GM18520 (cell line): ENCODE results near the gene CCDC87.
A peak's percentile ranks its signal among the peaks of the same experiment; 100 is the strongest.
"Not testable (repeated sequence)": the region's sequence is repeated elsewhere in the genome, so short reads cannot be mapped to it uniquely, and the experiment has no call there.

Experiments used
- ATAC-seq: cut with Tn5 transposase; IDR thresholded peaks from one replicate; pipeline ENCODE4 v1.9.1; 2021; ENCODE audit not compliant: unreplicated experiment

The CCDC87 gene, protein sequence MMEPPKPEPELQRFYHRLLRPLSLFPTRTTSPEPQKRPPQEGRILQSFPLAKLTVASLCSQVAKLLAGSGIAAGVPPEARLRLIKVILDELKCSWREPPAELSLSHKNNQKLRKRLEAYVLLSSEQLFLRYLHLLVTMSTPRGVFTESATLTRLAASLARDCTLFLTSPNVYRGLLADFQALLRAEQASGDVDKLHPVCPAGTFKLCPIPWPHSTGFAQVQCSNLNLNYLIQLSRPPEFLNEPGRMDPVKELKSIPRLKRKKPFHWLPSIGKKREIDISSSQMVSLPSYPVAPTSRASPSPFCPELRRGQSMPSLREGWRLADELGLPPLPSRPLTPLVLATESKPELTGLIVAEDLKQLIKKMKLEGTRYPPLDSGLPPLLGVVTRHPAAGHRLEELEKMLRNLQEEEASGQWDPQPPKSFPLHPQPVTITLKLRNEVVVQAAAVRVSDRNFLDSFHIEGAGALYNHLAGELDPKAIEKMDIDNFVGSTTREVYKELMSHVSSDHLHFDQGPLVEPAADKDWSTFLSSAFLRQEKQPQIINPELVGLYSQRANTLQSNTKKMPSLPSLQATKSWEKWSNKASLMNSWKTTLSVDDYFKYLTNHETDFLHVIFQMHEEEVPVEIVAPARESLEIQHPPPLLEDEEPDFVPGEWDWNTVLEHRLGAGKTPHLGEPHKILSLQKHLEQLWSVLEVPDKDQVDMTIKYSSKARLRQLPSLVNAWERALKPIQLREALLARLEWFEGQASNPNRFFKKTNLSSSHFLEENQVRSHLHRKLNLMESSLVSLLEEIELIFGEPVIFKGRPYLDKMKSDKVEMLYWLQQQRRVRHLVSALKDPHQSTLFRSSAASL

DNA sequence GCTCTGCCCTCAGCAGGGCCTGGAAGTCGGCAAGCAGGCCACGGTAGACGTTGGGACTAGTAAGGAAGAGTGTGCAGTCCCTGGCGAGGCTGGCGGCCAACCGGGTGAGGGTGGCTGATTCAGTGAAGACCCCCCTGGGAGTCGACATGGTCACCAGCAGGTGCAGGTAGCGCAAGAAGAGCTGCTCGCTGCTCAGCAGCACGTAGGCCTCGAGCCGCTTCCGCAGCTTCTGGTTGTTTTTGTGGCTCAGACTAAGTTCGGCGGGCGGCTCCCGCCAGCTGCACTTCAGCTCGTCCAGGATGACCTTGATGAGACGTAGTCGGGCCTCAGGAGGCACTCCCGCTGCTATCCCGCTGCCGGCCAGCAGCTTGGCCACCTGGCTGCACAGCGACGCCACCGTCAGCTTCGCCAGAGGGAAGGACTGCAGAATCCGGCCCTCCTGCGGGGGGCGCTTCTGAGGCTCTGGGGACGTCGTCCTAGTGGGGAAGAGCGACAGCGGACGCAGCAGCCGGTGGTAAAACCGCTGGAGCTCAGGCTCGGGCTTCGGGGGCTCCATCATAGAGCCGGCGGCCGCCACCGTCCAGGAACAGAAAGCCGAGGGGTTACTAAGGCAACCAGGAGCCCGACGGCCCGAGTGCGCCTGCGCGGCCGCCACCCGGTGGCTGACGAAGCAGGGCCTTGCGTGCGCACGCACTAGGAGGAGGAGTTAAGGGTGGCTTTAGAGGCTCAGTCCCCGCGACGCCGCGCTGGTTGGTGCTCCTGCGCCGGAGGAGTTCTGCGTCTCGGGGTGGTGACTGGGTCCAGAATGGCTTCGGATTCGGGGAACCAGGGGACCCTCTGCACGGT is at the start of gene CCDC87, which contains the start of gene CCS:
Gene CCDC87 (minus strand): TSS at position 607 of the 846 bp plus-strand sequence. CDS start 48 bp downstream, at position 559.
Gene CCS (plus strand): TSS at position 729 of the 846 bp plus-strand sequence. CDS start 77 bp downstream, at position 806.
- ATAC-seq, result peak; percentile 92

DNA sequence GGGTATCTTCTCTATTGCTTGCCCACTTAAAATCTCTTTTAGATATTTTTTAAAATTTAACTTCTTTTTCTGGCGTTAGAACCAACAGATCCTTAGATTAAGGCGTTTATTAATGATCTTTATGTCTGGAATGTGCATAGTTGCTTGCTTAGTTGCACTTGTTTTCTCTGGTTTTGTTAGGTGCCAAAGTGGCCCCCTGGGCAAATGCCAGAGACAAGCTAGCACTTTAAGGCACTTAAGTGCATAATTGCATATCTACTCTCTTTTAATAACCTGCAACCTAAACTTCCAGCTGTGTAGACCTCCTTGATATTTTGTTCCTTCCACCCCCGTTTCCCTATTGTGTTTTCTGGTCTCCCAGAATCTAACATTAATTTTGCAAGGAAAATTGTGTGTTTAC is 49.0 kb upstream of the CCDC87 start:
- no peak for ATAC-seq

DNA sequence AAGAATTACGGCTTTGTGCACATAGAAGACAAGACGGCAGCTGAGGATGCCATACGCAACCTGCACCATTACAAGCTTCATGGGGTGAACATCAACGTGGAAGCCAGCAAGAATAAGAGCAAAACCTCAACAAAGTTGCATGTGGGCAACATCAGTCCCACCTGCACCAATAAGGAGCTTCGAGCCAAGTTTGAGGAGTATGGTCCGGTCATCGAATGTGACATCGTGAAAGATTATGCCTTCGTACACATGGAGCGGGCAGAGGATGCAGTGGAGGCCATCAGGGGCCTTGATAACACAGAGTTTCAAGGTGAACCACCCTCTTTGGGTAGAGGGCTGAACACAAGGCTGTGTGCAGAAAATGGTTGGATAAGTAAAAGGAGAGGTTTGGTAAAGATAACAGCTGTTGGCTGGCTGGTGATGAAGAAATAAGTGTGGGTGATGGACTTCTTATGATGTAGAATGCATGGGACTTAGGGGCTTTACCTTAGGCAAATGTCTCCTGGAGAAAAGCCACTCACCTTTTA is 47.0 kb upstream of the CCDC87 start:
- not testable (repeated sequence) for ATAC-seq

DNA sequence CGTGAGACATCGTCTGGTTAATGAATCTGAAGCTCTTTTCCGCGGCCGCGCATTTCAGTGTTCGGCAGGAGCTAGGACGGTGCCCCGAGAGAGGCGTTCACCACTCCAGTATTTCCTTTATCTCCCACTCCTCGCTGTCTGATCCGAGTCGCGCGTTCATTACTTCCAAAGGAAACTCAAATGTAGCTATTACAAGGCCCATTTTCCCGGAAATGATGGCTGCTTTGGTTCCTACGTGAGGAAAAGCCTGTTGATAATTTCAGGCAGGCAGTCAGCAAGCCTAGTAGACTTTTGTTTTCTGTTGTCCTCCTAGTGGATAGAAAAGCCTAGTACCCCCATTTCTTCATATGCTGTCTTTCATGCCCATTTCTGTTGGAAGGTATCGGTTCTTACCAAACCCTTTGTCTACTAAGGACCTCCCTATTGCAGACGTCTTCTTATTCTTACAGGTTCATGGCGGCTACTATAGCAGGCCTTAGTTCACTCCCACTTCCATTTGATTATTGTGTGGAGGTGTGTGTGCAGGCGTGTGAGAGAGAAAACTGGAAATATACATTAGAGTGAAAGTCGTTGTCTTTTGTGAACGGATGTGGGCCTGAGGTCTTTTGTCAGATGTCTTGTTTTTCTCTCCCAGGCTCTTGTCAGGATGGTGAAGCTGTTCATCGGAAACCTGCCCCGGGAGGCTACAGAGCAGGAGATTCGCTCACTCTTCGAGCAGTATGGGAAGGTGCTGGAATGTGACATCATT is 46.4 kb upstream of the CCDC87 start:
- ATAC-seq, result no peak

DNA sequence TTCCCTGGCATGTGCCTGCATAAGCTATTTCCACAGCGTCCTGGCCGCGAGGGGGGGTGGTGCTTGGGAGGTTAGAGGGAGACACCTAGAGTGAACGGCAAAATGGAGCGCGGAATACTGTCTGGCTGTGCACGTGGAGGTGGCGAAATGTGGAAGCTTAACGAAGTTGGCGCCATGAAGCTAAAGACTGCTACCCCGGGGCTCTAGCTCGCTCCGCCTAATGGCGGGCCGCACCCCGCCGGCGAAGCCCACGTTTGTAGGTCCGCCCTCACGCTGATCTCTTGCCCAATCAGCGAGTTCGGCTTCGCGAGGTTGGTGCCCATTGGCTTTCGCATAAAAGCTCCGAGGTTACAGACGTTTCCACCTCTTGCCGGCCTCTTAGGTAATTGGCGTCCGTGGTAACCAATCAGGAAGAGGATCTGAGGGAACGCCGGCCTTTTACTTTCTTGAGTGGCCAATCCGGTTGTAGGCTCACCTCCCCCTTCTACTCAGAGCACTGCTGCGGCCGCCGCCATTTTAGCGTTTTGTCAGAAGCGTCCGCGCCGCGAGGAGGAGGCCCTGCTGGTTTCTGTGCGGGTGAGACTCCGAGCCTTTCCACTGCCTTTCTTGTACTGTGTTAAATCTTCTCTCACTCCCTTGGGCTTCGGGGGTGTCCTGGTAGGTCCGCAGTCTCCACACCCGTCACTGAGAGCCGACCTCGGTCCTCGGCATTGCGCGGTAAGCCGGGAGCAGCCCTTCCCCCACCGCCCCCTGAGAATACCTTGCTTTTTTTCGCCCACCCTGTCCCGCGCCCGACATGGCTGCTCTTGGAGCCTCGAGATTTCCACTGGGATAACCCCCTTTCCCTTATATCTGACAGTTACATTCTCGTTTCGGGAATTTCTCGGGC is 45.6 kb upstream of the CCDC87 start, which contains the start of gene RBM4:
Gene RBM4 (plus strand): TSS at position 527 of the 889 bp plus-strand sequence. CDS start 1,009 bp downstream, outside the sequence.
- ATAC-seq, result peak; percentile 97

DNA sequence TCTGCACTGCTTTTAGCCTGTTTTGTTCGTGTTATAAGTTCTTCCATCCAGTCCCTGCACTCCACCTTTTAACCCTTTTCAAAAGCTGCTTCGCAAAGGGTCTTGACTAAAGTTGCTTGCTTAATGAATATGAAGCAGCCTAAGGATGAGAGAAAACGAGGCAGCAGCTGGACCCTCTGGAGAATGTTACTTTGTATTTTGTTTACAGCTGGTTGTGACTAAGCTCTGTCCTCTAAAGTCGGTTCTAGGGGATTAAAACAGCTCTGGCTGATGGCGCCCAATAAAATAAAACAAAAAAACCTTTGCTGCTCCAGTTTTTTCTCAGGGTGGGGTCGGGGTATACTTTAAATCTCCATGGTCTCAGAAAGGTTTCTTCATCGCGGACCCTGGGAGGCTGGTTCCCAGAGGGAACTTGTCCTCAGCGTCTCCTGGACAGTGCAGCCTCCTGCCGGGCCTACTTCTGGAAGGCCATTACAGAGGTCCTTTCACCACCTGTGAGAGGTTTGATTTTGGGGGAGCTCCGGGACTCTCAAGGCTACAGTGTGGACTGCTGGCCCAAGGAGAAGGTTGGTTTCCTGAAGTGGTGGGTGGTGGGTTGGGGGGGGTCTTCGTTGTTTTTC is 44.8 kb upstream of the CCDC87 start:
- ATAC-seq, result no peak

DNA sequence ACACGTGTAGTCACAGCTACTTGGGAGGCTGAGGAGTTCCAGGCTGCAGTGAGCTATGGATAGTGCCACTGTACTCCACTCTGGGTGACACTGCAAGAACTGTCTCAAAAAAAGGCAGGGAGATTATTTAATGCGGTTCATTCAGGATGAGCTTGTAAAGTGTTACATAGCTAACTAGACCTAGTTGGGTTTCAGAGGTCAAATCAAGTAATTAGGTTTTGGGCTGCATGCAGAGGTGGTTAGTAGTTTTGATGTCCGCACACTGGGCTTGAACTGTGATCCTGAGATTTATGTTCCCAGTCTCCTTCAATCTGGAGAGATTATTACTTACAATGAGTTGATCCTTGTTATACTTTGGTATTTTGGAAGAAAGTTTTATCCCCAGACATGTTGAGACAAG is 43.5 kb upstream of the CCDC87 start:
- ATAC-seq, result no peak

DNA sequence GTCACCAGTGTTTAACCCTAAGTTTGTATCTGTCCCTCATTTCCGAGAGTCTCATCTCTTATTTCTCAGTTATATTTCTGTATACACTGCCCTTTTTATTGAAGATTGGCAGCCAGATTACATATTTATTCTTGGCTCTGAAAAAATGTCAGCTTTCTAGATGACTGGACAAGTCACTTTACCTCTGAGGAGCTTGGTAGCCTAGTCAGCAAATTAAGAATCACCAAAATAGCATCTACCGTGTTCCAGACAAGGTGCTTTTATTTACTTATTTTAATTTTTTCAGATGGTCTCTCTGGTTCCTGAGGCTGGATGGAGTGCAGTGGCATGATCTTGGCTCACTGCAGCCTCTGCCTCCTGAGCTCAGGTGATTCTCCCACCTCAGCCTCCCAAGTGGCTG is 40.1 kb upstream of the CCDC87 start:
- no peak for ATAC-seq

DNA sequence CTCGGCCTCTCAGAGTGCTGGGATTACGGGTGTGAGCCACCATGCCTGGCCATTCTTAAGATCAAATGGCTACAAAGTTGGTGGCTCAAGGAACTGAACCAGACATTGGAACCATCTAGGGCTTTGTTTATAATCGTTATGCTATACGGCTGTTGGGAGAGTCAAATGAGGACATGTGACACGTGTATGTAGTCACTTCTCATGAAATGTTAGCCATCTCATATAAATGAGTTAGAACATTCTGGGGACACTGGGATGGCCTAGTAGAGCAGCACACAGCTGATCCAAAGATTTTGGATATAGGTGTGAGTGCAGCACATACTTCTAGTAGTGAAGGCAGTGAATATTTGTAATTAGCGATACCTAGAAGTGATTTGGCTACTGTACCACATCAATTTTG is 39.0 kb upstream of the CCDC87 start:
- ATAC-seq, result no peak

DNA sequence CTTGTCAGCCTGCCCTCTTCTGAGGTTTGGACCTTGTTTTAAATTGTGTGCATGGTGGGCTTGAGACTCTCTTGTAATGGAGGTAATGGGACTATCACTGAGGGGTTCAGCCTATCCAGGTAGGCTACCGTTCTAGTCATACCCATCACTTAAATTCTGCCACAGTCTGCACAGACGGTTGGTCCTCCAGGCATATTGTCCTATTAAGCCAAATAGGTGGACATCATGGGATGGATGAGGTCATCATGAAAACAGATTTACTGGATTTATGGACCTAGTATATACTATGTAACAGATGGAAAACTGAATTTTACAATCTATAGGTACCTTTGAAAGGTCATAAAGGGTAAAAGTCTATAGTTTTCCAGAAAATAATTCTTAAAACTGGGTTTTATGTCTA is 36.5 kb upstream of the CCDC87 start:
- ATAC-seq, result no peak

DNA sequence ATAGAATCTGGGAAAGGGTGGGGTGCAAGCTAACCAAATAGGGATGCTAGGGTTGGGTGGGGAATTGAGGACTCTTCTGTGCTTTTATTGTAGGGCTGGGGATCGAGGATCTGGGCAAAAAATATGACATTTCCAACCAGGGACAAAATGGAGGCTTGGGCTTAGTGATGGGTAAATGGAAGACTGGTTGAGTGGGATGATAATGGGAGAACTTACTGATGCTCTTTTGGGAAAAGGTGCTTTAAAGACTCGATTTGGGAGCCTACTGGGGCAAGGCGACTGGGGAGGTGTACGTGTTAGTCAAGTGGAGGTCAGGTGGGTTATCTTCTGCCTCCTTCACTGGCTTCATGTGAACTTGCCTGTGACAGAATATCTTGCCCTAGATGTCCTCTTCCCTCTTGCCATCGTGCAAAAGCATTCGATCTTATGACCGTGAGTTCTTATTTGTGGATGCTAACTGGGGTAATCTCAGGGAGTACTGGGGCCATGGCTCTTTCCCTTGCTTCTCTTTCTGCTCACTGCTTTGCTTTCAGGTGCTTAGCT is 35.3 kb upstream of the CCDC87 start:
- ATAC-seq, result no peak

DNA sequence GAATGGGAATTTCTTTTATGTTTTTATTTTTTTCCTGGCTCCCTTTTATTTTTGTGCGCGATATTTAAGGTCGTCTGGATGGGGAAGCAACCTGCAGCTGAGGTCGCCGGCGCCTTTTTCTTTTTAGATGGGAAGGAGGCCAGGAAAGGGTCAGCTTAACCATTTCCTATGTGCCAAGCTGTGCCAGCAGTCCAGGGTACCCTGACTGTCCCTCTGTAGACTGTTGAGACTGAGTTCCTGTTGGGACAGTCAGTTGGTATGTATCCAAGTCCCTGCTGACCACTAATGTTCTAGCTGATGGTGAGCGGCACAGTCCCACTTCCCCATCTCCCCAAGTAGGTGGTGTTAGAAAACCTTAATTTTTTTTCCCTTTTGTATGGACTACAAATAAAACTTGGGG is 34.1 kb upstream of the CCDC87 start:
- no peak for ATAC-seq

DNA sequence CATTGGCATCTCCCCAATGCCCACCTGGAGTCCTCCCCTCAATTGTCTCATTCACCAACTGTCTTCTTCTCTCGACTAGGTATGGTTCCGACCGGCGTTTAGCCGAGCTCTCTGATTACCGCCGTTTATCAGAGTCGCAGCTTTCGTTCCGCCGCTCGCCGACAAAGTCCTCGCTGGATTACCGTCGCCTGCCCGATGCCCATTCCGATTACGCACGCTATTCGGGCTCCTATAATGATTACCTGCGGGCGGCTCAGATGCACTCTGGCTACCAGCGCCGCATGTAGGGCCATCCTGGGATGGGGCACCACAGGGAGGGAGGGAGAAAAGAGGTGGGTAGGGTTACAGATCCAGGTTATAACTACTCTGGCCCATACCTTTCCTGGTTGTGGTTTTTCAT is 33.5 kb upstream of the CCDC87 start:
- no peak for ATAC-seq

DNA sequence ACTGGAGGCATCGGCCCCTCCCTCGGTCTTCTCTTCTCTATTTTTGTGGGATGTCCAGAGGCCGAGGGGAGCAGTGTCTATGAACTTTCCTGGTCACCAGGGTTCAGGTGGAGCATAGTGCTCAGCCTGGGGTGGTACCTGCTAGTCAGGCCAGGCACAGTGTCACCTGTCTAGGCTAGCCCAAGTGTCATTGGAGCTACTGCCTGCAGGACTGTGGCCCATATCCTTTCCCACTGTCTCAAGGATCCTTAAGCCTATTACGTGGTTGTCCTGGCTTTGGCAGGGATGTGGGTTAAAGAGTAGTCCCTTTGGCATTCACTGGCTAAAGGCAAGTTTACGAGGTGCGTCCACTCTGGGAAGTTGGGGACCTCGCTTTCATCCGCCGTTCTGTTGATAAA is 32.9 kb upstream of the CCDC87 start:
- no peak for ATAC-seq

DNA sequence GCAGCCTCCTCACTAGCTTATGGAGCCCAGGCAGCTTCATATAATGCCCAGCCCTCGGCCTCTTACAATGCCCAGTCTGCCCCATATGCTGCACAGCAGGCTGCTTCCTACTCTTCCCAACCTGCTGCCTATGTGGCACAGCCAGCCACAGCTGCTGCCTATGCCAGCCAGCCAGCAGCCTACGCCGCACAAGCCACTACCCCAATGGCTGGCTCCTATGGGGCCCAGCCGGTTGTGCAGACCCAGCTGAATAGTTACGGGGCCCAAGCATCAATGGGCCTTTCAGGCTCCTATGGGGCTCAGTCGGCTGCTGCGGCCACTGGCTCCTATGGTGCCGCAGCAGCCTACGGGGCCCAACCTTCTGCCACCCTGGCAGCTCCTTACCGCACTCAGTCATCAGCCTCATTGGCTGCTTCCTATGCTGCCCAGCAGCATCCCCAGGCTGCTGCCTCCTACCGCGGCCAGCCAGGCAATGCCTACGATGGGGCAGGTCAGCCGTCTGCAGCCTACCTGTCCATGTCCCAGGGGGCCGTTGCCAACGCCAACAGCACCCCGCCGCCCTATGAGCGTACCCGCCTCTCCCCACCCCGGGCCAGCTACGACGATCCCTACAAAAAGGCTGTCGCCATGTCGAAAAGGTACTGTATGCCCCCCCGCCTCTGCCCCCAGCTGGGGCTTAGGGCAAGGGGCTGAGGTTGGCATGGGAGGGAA is 32.3 kb upstream of the CCDC87 start:
- ATAC-seq, result no peak

DNA sequence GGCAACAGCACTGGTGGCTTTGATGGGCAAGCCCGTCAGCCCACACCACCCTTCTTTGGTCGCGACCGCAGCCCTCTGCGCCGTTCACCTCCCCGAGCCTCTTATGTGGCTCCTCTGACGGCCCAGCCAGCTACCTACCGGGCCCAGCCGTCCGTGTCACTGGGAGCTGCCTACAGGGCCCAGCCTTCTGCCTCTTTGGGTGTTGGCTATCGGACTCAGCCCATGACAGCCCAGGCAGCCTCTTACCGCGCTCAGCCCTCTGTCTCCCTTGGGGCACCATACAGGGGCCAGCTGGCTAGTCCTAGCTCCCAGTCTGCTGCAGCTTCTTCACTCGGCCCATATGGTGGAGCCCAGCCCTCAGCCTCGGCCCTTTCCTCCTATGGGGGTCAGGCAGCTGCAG is 31.6 kb upstream of the CCDC87 start:
- no peak for ATAC-seq

DNA sequence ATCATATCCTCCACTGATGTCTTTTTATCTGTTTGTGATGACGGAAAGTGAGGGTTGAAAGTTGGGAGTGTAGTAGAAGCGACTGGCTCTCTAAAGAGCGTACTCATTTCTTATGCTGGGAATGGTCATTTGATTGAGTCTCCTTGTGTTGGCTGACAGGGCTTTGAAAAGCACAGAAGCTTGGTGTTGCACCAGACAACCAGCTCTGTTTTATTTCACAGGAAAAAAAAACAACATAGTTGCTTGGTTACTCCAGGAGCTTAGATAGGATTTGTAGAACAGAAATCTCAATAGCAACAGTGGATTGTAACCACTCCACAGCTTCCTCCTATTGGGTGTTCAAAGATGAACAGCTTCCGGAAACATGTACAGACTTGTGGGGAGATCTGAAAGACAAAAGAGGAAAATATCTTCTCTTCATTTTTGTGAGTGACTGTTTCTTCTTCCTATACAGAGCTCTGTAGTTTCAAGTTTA is 26.3 kb upstream of the CCDC87 start:
- ATAC-seq, result no peak
